Panc1 (cell line): ENCODE measurements around the gene CLUH. TPM values are rescaled to one million over a fixed set of nuclear protein-coding genes. Genes with fewer than 3 reads are reported as not detected.

Experiments
- ATAC-seq: fragments of 200-7000 bp; cut with Tn5 transposase; 2 replicates; pipeline ENCODE4 v1.9.1; 2020; ENCODE audit warnings: mild to moderate bottlenecking, moderate library complexity
- BruUV-seq: library from RNA; stranded (reverse); fragments of 400-500 nt; replicated peaks from 2 replicates; lab custom pipeline; 2021; lab: Mats Ljungman, UMichigan
- CTCF ChIA-PET: fragments of 300-600 bp; sonication (Branson Sonifier 250); formaldehyde crosslinking; loops from one replicate; lab custom pipeline; 2022; ENCODE audit warnings: antibody characterized with exemption; lab: Charles Lee
- POLR2A ChIA-PET: fragments of 300-600 bp; sonication (Branson Sonifier 250); formaldehyde crosslinking; loops from one replicate; lab custom pipeline; 2022; ENCODE audit warnings: antibody characterized with exemption; lab: Charles Lee
- DNase-seq: peaks from one replicate; pipeline ENCODE4 v3.0.0-alpha.2; 2010; ENCODE audit warnings: low read depth, low spot score
- H3K27ac ChIP-seq: 2 replicates; pipeline ENCODE4 v1.5.1; 2011; ENCODE audit warnings: mild to moderate bottlenecking, low read length, inconsistent platforms
- H3K27me3 ChIP-seq: fragments of 200-500 bp; sonication (Bioruptor generic); 2 replicates; pipeline ENCODE4 v1.6.0; 2014; ENCODE audit warnings: low read length, inconsistent platforms; ENCODE audit not compliant: control insufficient read depth, insufficient read depth
- H3K36me3 ChIP-seq: fragments of 200-500 bp; sonication (Bioruptor generic); 2 replicates; pipeline ENCODE4 v1.5.1; 2014; ENCODE audit warnings: inconsistent platforms, mild to moderate bottlenecking, low read length, moderate library complexity; ENCODE audit not compliant: control insufficient read depth, insufficient read depth
- H3K4me1 ChIP-seq: 2 replicates; pipeline ENCODE4 v1.5.1; 2011; ENCODE audit warnings: inconsistent platforms, mild to moderate bottlenecking, low read length, moderate library complexity; ENCODE audit not compliant: control insufficient read depth, insufficient read depth
- H3K4me3 ChIP-seq, 2 experiments: 2 replicates each; pipeline ENCODE4 v1.5.1; 2011 to 2012; ENCODE audit warnings: low read depth in 2 of 2, low read length in 2 of 2, mild to moderate bottlenecking in 2 of 2, inconsistent platforms in 1 of 2, moderate library complexity in 1 of 2
- H3K9me3 ChIP-seq: fragments of 200-500 bp; sonication (Bioruptor generic); 2 replicates; pipeline ENCODE4 v1.5.1; 2014; ENCODE audit warnings: low read depth, mild to moderate bottlenecking, inconsistent platforms, low read length, moderate library complexity; ENCODE audit not compliant: control insufficient read depth, insufficient read depth
- POLR2AphosphoS5 ChIP-seq: IDR thresholded peaks from 2 replicates; pipeline ENCODE4 v1.6.1; 2012; ENCODE audit warnings: mild to moderate bottlenecking, low read depth, low read length, moderate library complexity
- SIN3A ChIP-seq: IDR thresholded peaks from 2 replicates; pipeline ENCODE4 v1.6.1; 2012; ENCODE audit warnings: low read depth, mild to moderate bottlenecking, low read length, moderate library complexity, borderline replicate concordance; ENCODE audit not compliant: insufficient read depth
- TCF7L2 ChIP-seq: IDR thresholded peaks from 2 replicates; pipeline ENCODE4 v1.6.1; 2011; ENCODE audit warnings: mild to moderate bottlenecking, low read depth, low read length, inconsistent platforms
- in situ Hi-C: cut with HindIII; loops from 2 replicates; pipeline ENCODE4 v1.10.0; 2016; ENCODE audit warnings: low sequenced_read_pairs, low pct_unique_long_range_greater_than_20kb
- intact Hi-C: fragments of 100-400 bp; cut with micrococcal nuclease; formaldehyde crosslinking; loops from one replicate; pipeline ENCODE4 v1.10.0; 2022; ENCODE audit not compliant: unreplicated experiment
- total RNA-seq: library from RNA; stranded (reverse); gene quantifications from one replicate; pipeline ENCODE4 v1.2.1, GENCODE V29; 2021; ENCODE audit not compliant: unreplicated experiment
- TF ChIP-seq, protein P1 (sequence below): fragments of 450-650 bp; IDR thresholded peaks from 2 replicates; pipeline ENCODE4 v1.5.1; 2017; ENCODE audit warnings: mild to moderate bottlenecking
- TF ChIP-seq, protein P2 (sequence below), 2 experiments: IDR thresholded peaks; 2 replicates each; pipeline ENCODE4 v1.6.1; 2011 to 2012; ENCODE audit warnings: low read depth in 2 of 2, control low read depth in 1 of 2, low read length in 1 of 2, mild to moderate bottlenecking in 1 of 2, moderate library complexity in 1 of 2; ENCODE audit not compliant: insufficient read depth in 1 of 2

CLUH gene
- total RNA-seq, 1 experiment from 2014 or later = 119 TPM

DNA sequence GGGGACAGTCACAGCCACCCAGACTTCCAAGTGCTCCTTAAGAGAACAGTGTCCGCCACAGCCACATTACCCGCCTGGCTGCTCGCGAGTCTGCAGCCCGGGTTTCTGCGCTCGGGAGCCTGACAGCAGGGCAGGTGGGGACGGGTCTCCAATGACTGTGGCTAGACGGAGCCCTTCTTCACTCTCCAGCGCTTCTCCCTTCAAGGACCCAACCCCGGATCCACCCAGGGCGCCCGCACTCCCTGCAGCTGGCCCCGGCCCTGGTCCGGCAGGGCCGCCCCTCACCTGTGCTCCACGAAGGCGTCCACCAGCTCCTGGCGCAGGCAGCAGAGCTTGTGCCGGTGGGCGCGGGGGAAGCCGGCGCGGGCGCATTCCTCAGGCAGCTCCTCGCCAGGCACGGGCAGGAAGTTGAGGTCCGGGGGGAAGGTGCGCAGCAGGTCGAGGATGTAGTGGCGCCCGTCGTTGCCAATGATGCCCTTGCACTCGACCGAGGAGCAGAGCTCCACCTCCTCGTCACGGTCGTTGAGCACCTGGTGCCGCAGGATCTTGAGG lies 13.9 kb downstream of the CLUH start:
- POLR2A ChIA-PET = no interaction called here
- no peak overlapping the region for H3K4me3 ChIP-seq
- DNase-seq = no peak
- no peak overlapping the region for H3K27ac ChIP-seq
- TF ChIP-seq SIN3A (no peak), POLR2AphosphoS5 (no peak), TCF7L2 (no peak)
- TF ChIP-seq, protein P1, sequence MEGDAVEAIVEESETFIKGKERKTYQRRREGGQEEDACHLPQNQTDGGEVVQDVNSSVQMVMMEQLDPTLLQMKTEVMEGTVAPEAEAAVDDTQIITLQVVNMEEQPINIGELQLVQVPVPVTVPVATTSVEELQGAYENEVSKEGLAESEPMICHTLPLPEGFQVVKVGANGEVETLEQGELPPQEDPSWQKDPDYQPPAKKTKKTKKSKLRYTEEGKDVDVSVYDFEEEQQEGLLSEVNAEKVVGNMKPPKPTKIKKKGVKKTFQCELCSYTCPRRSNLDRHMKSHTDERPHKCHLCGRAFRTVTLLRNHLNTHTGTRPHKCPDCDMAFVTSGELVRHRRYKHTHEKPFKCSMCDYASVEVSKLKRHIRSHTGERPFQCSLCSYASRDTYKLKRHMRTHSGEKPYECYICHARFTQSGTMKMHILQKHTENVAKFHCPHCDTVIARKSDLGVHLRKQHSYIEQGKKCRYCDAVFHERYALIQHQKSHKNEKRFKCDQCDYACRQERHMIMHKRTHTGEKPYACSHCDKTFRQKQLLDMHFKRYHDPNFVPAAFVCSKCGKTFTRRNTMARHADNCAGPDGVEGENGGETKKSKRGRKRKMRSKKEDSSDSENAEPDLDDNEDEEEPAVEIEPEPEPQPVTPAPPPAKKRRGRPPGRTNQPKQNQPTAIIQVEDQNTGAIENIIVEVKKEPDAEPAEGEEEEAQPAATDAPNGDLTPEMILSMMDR = no peak
- BruUV-seq = no TSS peak
- in situ Hi-C loops = no loop called here
- H3K9me3 ChIP-seq = no peaks in the 10 kb centered on the region
- no peaks in the 10 kb centered on the region for H3K27me3 ChIP-seq
- intact Hi-C loops = no loop called here
- H3K4me1 ChIP-seq = no peaks in the 10 kb centered on the region
- CTCF ChIA-PET = no interaction called here
- 0 out of 2 replicates have a peak, but pooled peaks cover 3% of the 10 kb centered on the region for H3K36me3 ChIP-seq
- ATAC-seq = no peak

DNA sequence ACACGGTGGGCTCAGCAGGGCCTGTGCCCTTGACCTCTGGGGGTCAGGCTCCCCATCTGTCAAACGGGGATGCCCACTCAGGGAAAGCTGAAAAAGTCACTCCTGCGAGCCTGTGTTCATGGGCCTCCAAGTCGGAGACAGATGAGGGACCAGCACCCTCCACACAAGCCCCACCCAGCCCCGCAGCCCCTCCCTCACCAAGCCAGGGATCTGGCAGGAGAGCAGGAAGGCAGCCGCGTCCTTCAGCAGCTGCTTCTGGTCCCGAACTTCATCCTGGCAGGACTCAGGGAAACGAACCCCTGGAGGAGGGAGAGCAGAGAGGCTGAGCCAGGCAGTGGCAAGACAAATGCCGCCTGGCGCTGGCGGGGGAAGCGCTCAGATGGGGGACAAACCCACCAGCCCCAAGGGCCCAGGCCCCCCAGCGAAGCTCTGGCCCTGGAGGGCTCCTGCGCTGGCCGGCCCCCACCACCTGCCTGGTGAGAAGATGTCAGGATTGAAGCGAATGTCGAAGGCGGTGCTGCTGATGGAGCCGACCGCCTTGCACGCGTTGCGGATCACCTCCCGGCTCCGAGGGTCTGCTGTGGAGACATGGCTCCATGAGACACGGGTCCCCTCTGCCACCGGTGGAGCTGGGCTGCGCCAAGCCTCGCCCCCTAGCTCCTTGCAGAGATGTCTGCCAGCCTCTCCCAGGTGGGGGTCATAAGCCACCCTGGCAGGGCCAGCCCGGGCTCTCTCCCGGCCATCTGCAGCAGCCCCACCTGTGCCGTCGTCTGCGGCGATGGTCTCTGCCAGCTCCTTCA lies 15.4 kb downstream of the CLUH start:
- H3K36me3 ChIP-seq = no peaks in the 10 kb centered on the region
- POLR2A ChIA-PET = no interaction called here
- CTCF ChIA-PET = no interaction called here
- ATAC-seq = no peak
- H3K27me3 ChIP-seq = no peaks in the 10 kb centered on the region
- no peak overlapping the region for H3K4me3 ChIP-seq
- H3K4me1 ChIP-seq = no peaks in the 10 kb centered on the region
- TF ChIP-seq TCF7L2 (no peak), SIN3A (no peak), POLR2AphosphoS5 (no peak)
- TF ChIP-seq, protein P1 = no peak
- TF ChIP-seq, protein P2, sequence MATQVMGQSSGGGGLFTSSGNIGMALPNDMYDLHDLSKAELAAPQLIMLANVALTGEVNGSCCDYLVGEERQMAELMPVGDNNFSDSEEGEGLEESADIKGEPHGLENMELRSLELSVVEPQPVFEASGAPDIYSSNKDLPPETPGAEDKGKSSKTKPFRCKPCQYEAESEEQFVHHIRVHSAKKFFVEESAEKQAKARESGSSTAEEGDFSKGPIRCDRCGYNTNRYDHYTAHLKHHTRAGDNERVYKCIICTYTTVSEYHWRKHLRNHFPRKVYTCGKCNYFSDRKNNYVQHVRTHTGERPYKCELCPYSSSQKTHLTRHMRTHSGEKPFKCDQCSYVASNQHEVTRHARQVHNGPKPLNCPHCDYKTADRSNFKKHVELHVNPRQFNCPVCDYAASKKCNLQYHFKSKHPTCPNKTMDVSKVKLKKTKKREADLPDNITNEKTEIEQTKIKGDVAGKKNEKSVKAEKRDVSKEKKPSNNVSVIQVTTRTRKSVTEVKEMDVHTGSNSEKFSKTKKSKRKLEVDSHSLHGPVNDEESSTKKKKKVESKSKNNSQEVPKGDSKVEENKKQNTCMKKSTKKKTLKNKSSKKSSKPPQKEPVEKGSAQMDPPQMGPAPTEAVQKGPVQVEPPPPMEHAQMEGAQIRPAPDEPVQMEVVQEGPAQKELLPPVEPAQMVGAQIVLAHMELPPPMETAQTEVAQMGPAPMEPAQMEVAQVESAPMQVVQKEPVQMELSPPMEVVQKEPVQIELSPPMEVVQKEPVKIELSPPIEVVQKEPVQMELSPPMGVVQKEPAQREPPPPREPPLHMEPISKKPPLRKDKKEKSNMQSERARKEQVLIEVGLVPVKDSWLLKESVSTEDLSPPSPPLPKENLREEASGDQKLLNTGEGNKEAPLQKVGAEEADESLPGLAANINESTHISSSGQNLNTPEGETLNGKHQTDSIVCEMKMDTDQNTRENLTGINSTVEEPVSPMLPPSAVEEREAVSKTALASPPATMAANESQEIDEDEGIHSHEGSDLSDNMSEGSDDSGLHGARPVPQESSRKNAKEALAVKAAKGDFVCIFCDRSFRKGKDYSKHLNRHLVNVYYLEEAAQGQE (IDR thresholded peaks at IDR 0.05; ENCODE audit: insufficient read depth in 1 of 2, low read depth in 2 of 2, low read length in 1 of 2) = no peak
- BruUV-seq = no TSS peak
- H3K9me3 ChIP-seq = no peaks in the 10 kb centered on the region
- DNase-seq = no peak
- intact Hi-C loops (no loop called here), in situ Hi-C loops (no loop called here)
- H3K27ac ChIP-seq = no peak overlapping the region
